C4-2B (cell line): Measurements from ENCODE around the gene BMERB1.

Experiments
- ZFX ChIP-seq: fragments of 450-650 bp; IDR thresholded peaks from 2 replicates; pipeline ENCODE4 v1.6.1; 2017
- TF ChIP-seq, protein P1 (sequence below): fragments of 450-650 bp; conservative IDR thresholded peaks from 2 replicates; pipeline ENCODE4 v1.5.1; 2017; ENCODE audit warnings: mild to moderate bottlenecking

GRCh38 chr16:15426796-15427195, 7.6 kb upstream of the BMERB1 start:
- TF ChIP-seq, protein P1, sequence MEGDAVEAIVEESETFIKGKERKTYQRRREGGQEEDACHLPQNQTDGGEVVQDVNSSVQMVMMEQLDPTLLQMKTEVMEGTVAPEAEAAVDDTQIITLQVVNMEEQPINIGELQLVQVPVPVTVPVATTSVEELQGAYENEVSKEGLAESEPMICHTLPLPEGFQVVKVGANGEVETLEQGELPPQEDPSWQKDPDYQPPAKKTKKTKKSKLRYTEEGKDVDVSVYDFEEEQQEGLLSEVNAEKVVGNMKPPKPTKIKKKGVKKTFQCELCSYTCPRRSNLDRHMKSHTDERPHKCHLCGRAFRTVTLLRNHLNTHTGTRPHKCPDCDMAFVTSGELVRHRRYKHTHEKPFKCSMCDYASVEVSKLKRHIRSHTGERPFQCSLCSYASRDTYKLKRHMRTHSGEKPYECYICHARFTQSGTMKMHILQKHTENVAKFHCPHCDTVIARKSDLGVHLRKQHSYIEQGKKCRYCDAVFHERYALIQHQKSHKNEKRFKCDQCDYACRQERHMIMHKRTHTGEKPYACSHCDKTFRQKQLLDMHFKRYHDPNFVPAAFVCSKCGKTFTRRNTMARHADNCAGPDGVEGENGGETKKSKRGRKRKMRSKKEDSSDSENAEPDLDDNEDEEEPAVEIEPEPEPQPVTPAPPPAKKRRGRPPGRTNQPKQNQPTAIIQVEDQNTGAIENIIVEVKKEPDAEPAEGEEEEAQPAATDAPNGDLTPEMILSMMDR, result no peak
- TF ChIP-seq ZFX, result no peak
